ENCODE results near the gene PJA2. TPM values are rescaled to one million over a fixed set of nuclear protein-coding genes. Genes with fewer than 3 reads are reported as not detected.

Gene PJA2
- total and polyA plus RNA-seq, 2 of the 8 experiments (the other 6 are each of a cell fraction or from before 2014, with no cell fraction given), result 15.3 to 47.7 TPM

- TF ChIP-seq ATF2 (IDR thresholded peaks at IDR 0.05; ENCODE audit: low read length) (no peak), BRCA1 (IDR thresholded peaks at IDR 0.05; ENCODE audit: low read depth, low read length) (no peak), RNF2 (IDR thresholded peaks at IDR 0.05; ENCODE audit: borderline replicate concordance, low read depth, low read length, missing control alignments, poor library complexity, severe bottlenecking) (no peak), CHD1 (IDR thresholded peaks at IDR 0.05; ENCODE audit: low read depth, low read length) (no peak), HDAC6 (IDR thresholded peaks at IDR 0.05; ENCODE audit: low read depth, low read length) (no peak), SIX5 (IDR thresholded peaks at IDR 0.05; ENCODE audit: low read depth, low read length) (no peak), SUZ12 (IDR thresholded peaks at IDR 0.05; ENCODE audit: low read length) (no peak)
These were observed 101.8 kb downstream of the PJA2 start (continued) for GRCh38 chr5:109307951-109308350.

All from H1 (cell line).